Testis (tissue), 3 donors: Measurements from ENCODE around the gene ALB. TPM values are rescaled to one million over a fixed set of nuclear protein-coding genes. Genes with fewer than 3 reads are reported as not detected.

Experiments
- DNase-seq: peaks from one replicate; pipeline ENCODE4 v3.0.0-alpha.2; 2019
- H3K27ac ChIP-seq, 2 donors: fragments of 200-600 bp; sonication (generic); one replicate each; pipeline ENCODE4 v1.5.1; 2019
- H3K27me3 ChIP-seq: fragments of 200-600 bp; sonication (generic); one replicate; pipeline ENCODE4 v1.5.1; 2019
- H3K36me3 ChIP-seq: fragments of 200-600 bp; sonication (generic); one replicate; pipeline ENCODE4 v1.5.1; 2017; ENCODE audit warnings: low read depth; ENCODE audit errors: missing control alignments
- H3K4me1 ChIP-seq: fragments of 200-600 bp; sonication (generic); one replicate; pipeline ENCODE4 v1.5.1; 2019
- H3K4me3 ChIP-seq, 2 donors: fragments of 200-600 bp; sonication (generic); one replicate each; pipeline ENCODE4 v1.5.1; 2017 to 2019
- H3K9me3 ChIP-seq: fragments of 200-600 bp; sonication (generic); one replicate; pipeline ENCODE4 v1.5.1; 2017
- CTCF ChIP-seq, 3 experiments: fragments of 450-650 bp in 2 of 3; fragments of 200-600 bp in 1 of 3; sonication (generic) in 1 of 3; IDR thresholded peaks; one replicate each; pipeline ENCODE4 v1.5.1; 2016 to 2019; ENCODE audit warnings: antibody characterized with exemption in 3 of 3, mild to moderate bottlenecking in 2 of 3, moderate library complexity in 1 of 3
- POLR2A ChIP-seq: fragments of 450-650 bp; IDR thresholded peaks from one replicate; pipeline ENCODE4 v1.6.1; 2017; ENCODE audit warnings: antibody characterized with exemption, mild to moderate bottlenecking, moderate library complexity
- WGBS, 2 donors: methylation state at CpG; one replicate each; pipeline ENCODE4 v1.1.5; 2018; 5-methylcytosine and 5-hydroxymethylcytosine counted together
- intact Hi-C: fragments of 100-400 bp; cut with DNase I; formaldehyde crosslinking; loops from one replicate; pipeline ENCODE4 v1.15.1; 2023; ENCODE audit warnings: low total_unique reads
- polyA plus RNA-seq: library from polyadenylated mRNA; stranded (reverse); fragments of 350-450 nt; fragmentation: Illumina TruSeq; extraction: RNeasy Lipid Tissue Mini Kit (QIAGEN cat#74804); gene quantifications from one replicate; pipeline ENCODE4 v1.2.3, GENCODE V29; 2014; ENCODE audit warnings: low read depth, low replicate concordance; ENCODE audit not compliant: insufficient read depth
- total RNA-seq, 2 donors: library from RNA; depleted of rRNA; stranded (reverse); fragments of >200 nt; gene quantifications; one replicate each; pipeline ENCODE4 v1.2.3, GENCODE V29; 2016

Gene ALB
- total and polyA plus RNA-seq, 3 donors from 2014 or later, result 3.5 to 6.9 (median 5.0) TPM

GRCh38 chr4:73453701-73454005, 49.6 kb downstream of the ALB start:
- no peaks in the 10 kb centered on the region for H3K27me3 ChIP-seq
- intact Hi-C loops, result no loop called here
- no peaks in the 10 kb centered on the region for H3K9me3 ChIP-seq
- H3K36me3 ChIP-seq, result no peaks in the 10 kb centered on the region
- H3K27ac ChIP-seq, result no peak overlapping the region
- H3K4me1 ChIP-seq, result no peaks in the 10 kb centered on the region
- H3K4me3 ChIP-seq, result no peak overlapping the region
- no peak for TF ChIP-seq POLR2A
- no peak for TF ChIP-seq CTCF (IDR thresholded peaks at IDR 0.05)
- no peak for DNase-seq

- no peaks in the 10 kb centered on the region for H3K27me3 ChIP-seq
- intact Hi-C loops, result no loop called here
- H3K4me3 ChIP-seq, result no peak overlapping the region
- DNase-seq, result no peak
- no peaks in the 10 kb centered on the region for H3K9me3 ChIP-seq
- H3K27ac ChIP-seq, result no peak overlapping the region
- no peaks in the 10 kb centered on the region for H3K36me3 ChIP-seq
- H3K4me1 ChIP-seq, result no peaks in the 10 kb centered on the region
- TF ChIP-seq POLR2A (no peak), CTCF (IDR thresholded peaks at IDR 0.05) (no peak)
- 89% methylated on average over 3 of the region's 3 CpGs for WGBS, 2 donors
These were observed 50.8 kb downstream of the ALB start for GRCh38 chr4:73454920-73455319.

- H3K9me3 ChIP-seq, result no peaks in the 10 kb centered on the region
- WGBS, 2 donors, result 82 to 86% methylated on average over 5 of the region's 5 CpGs
- intact Hi-C loops, result no loop called here
- H3K27me3 ChIP-seq, result no peaks in the 10 kb centered on the region
- no peak overlapping the region for H3K4me3 ChIP-seq
- no peaks in the 10 kb centered on the region for H3K4me1 ChIP-seq
- H3K27ac ChIP-seq, result no peak overlapping the region
- TF ChIP-seq CTCF (IDR thresholded peaks at IDR 0.05) (no peak), POLR2A (no peak)
- no peak for DNase-seq
- H3K36me3 ChIP-seq, result no peaks in the 10 kb centered on the region
These were observed 52.3 kb downstream of the ALB start for GRCh38 chr4:73456177-73457022.

GRCh38 chr4:73458184-73459047, 54.3 kb downstream of the ALB start:
- Histone ChIP-seq H3K27me3 (no peaks in the 10 kb centered on the region), H3K4me1 (no peaks in the 10 kb centered on the region), H3K4me3 (no peak overlapping the region), H3K9me3 (no peaks in the 10 kb centered on the region), H3K27ac (no peak overlapping the region), H3K36me3 (no peaks in the 10 kb centered on the region)
- 89 to 93% methylated on average over 4 of the region's 4 CpGs for WGBS, 2 donors
- intact Hi-C loops, result no loop called here
- no peak for DNase-seq
- TF ChIP-seq CTCF (IDR thresholded peaks at IDR 0.05), result no peak
- no peak for TF ChIP-seq POLR2A
